HG02852 (cell line): ENCODE measurements around the gene NSL1.
"Not testable (repeated sequence)": the region's sequence is repeated elsewhere in the genome, so short reads cannot be mapped to it uniquely, and the experiment has no call there.

Source experiments
- ATAC-seq: cut with Tn5 transposase; IDR thresholded peaks from one replicate; pipeline ENCODE4 v1.9.1; 2021; ENCODE audit warnings: mild to moderate bottlenecking, moderate library complexity; ENCODE audit not compliant: unreplicated experiment

Gene NSL1

GRCh38 chr1:212752252-212752933 is 39.2 kb downstream of the NSL1 start:
- ATAC-seq: peak; percentile 37

- peak; percentile 44 for ATAC-seq
Observed at GRCh38 chr1:212749821-212750535, 41.6 kb downstream of the NSL1 start.

- ATAC-seq: no peak
Observed at GRCh38 chr1:212746546-212746945, 45.0 kb downstream of the NSL1 start.

GRCh38 chr1:212745303-212745702 is 46.3 kb downstream of the NSL1 start:
- no peak for ATAC-seq

GRCh38 chr1:212743901-212744475 is 47.6 kb downstream of the NSL1 start:
- ATAC-seq: no peak

- ATAC-seq: no peak
Observed at GRCh38 chr1:212738330-212738729, 53.2 kb downstream of the NSL1 start.

- no peak for ATAC-seq
Observed at GRCh38 chr1:212737559-212737958, 54.0 kb downstream of the NSL1 start.

- no peak for ATAC-seq
Observed at GRCh38 chr1:212733109-212733508, 58.5 kb downstream of the NSL1 start.

- ATAC-seq: no peak
Observed at GRCh38 chr1:212731630-212732029, 59.9 kb downstream of the NSL1 start.

GRCh38 chr1:212728606-212729005 is 63.0 kb downstream of the NSL1 start:
- no peak for ATAC-seq

- no peak for ATAC-seq
Observed at GRCh38 chr1:212727386-212728181, 64.0 kb downstream of the NSL1 start.

GRCh38 chr1:212724679-212725078 is 66.9 kb downstream of the NSL1 start:
- not testable (repeated sequence) for ATAC-seq

- ATAC-seq: no peak
Observed at GRCh38 chr1:212722270-212722957, 69.2 kb downstream of the NSL1 start.

GRCh38 chr1:212721388-212722247 is 70.0 kb downstream of the NSL1 start:
- no peak for ATAC-seq

GRCh38 chr1:212719633-212720032 is 71.9 kb downstream of the NSL1 start:
- no peak for ATAC-seq

- ATAC-seq: no peak
Observed at GRCh38 chr1:212718499-212718898, 73.1 kb downstream of the NSL1 start.

GRCh38 chr1:212716161-212716560 is 75.4 kb downstream of the NSL1 start:
- no peak for ATAC-seq

- no peak for ATAC-seq
Observed at GRCh38 chr1:212713465-212714136, 78.0 kb downstream of the NSL1 start.
